Activated CD8-positive, alpha-beta memory T cell treated with anti-CD3 and anti-CD28 coated beads, Interleukin-2, amount 50 U/mL, for 1 hour (primary cell): ENCODE results near the gene FGF13.

Source experiments
- DNase-seq: peaks from one replicate; pipeline ENCODE4 v3.0.0-alpha.2; 2020; ENCODE audit errors: extremely low read depth

Gene FGF13

GRCh38 chrX:138664016-138664415, 47.5 kb downstream of the FGF13 start:
- DNase-seq: no peak

- DNase-seq: no peak
Observed at GRCh38 chrX:138651494-138651893, 60.0 kb downstream of the FGF13 start.

- DNase-seq: no peak
Observed at GRCh38 chrX:138648568-138648967, 62.9 kb downstream of the FGF13 start.

GRCh38 chrX:138638996-138639395, 72.5 kb downstream of the FGF13 start:
- DNase-seq: no peak
